GM12878 (cell line): ENCODE measurements around the gene HMSD. TPM values are rescaled to one million over a fixed set of nuclear protein-coding genes. Genes with fewer than 3 reads are reported as not detected.
A peak's percentile ranks its signal among the peaks of the same experiment; 100 is the strongest.

Experiments used
- DPF2 ChIP-seq: fragments of 450-650 bp; IDR thresholded peaks from 2 replicates; pipeline ENCODE4 v1.6.1; 2017; ENCODE audit warnings: mild to moderate bottlenecking
- EP300 ChIP-seq, 2 experiments: fragments of 150-350 bp in 1 of 2; IDR thresholded peaks; 2 replicates each; pipeline ENCODE4 v1.6.1; 2011 to 2012; ENCODE audit warnings: low read depth in 2 of 2, low read length in 2 of 2, borderline replicate concordance in 1 of 2, improper control_type of control experiment in 1 of 2, inconsistent platforms in 1 of 2; ENCODE audit not compliant: control insufficient read depth in 1 of 2
- IKZF1 ChIP-seq: fragments of 450-650 bp; conservative IDR thresholded peaks from 2 replicates; pipeline ENCODE4 v1.6.1; 2017; ENCODE audit warnings: antibody characterized with exemption, mild to moderate bottlenecking
- MEF2A ChIP-seq: IDR thresholded peaks from 2 replicates; pipeline ENCODE4 v1.6.1; 2011; ENCODE audit warnings: low read depth, mild to moderate bottlenecking, low read length, moderate library complexity; ENCODE audit not compliant: insufficient read depth
- MYC ChIP-seq: IDR thresholded peaks from 2 replicates; pipeline ENCODE4 v1.6.1; 2011; ENCODE audit warnings: mild to moderate bottlenecking, low read length, moderate library complexity, inconsistent platforms; ENCODE audit not compliant: insufficient read depth, insufficient replicate concordance, insufficient read length, severe bottlenecking
- NBN ChIP-seq: fragments of 450-650 bp; IDR thresholded peaks from 2 replicates; pipeline ENCODE4 v1.6.1; 2016
- NFIC ChIP-seq: IDR thresholded peaks from 2 replicates; pipeline ENCODE4 v1.6.1; 2012; ENCODE audit warnings: low read depth, mild to moderate bottlenecking, inconsistent platforms, low read length, moderate library complexity
- POLR2AphosphoS5 ChIP-seq: IDR thresholded peaks from 2 replicates; pipeline ENCODE4 v1.6.1; 2011; ENCODE audit warnings: mild to moderate bottlenecking, low read length, inconsistent platforms
- RAD21 ChIP-seq: IDR thresholded peaks from 2 replicates; pipeline ENCODE4 v1.6.1; 2011; ENCODE audit warnings: mild to moderate bottlenecking, low read depth, low read length, moderate library complexity; ENCODE audit not compliant: insufficient read depth
- SMARCA5 ChIP-seq: fragments of 450-650 bp; IDR thresholded peaks from 2 replicates; pipeline ENCODE4 v1.6.1; 2017; ENCODE audit warnings: mild to moderate bottlenecking
- STAT1 ChIP-seq: fragments of 450-650 bp; conservative IDR thresholded peaks from 2 replicates; pipeline ENCODE4 v1.6.1; 2014; ENCODE audit warnings: antibody characterized with exemption, mild to moderate bottlenecking
- ZNF384 ChIP-seq: IDR thresholded peaks from 2 replicates; pipeline ENCODE4 v1.6.1; 2012; ENCODE audit warnings: low read depth, mild to moderate bottlenecking, low read length, improper control_type of control experiment, borderline replicate concordance
- polyA plus RNA-seq, 11 experiments: library from polyadenylated mRNA; depleted of rRNA in 4 of 11; unstranded in 6 of 11; stranded (reverse) in 5 of 11; fragments of >200 nt; fragmentation: Nextera tagmentation in 4 of 11; fragmentation: Illumina TruSeq in 1 of 11; extraction: Ambion mirVana in 4 of 11; extraction: Trizol in 1 of 11; gene quantifications; 1 replicate in 1 of 11; 2 replicates in 10 of 11; pipeline versions ENCODE4 v1.2.1 to v1.2.3, GENCODE V29; 2011 to 2016; ENCODE audit warnings: inconsistent platforms in 2 of 11, missing spikeins in 2 of 11, low read depth in 1 of 11
- total RNA-seq, 4 experiments: library from RNA; depleted of rRNA in 3 of 4; stranded (reverse); fragments of >200 nt in 3 of 4; fragmentation: Illumina TruSeq in 1 of 4; extraction: Trizol in 1 of 4; gene quantifications; 2 replicates each; pipeline versions ENCODE4 v1.2.1 to v1.2.3, GENCODE V29; 2013 to 2021
- TF ChIP-seq, protein P1 (sequence below): IDR thresholded peaks from 2 replicates; pipeline ENCODE4 v1.6.1; 2012; ENCODE audit warnings: improper control_type of control experiment, low read depth, low read length; ENCODE audit not compliant: insufficient replicate concordance
- TF ChIP-seq, protein P2 (sequence below): fragments of 150-350 bp; IDR thresholded peaks from 2 replicates; pipeline ENCODE4 v1.6.1; 2016; ENCODE audit warnings: low read depth, low read length

The HMSD gene
- total and polyA plus RNA-seq, 10 of the 15 experiments (the other 5 are each of a cell fraction or from before 2014, with no cell fraction given): 11.7 to 83.9 (median 37.8) TPM

DNA sequence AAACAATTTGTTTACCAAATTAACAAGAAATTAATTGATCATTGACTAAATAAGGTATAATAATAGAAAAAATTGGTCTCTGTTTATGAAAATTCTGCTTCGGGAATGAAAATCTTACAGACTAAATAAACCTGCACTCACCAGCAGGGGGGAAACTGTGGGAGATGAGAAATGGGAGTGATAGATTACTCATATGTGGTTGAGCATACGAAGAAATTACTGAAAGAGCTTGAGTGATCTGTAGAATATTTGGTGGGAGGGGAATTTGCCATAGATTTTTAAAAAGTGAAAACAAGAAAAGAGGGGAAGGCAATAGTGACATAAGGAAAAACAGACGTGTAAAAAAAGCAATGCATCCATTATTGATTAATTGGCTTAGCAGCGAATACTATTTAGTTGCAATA, 2.2 kb downstream of the HMSD start (continued):
- TF ChIP-seq, protein P1, sequence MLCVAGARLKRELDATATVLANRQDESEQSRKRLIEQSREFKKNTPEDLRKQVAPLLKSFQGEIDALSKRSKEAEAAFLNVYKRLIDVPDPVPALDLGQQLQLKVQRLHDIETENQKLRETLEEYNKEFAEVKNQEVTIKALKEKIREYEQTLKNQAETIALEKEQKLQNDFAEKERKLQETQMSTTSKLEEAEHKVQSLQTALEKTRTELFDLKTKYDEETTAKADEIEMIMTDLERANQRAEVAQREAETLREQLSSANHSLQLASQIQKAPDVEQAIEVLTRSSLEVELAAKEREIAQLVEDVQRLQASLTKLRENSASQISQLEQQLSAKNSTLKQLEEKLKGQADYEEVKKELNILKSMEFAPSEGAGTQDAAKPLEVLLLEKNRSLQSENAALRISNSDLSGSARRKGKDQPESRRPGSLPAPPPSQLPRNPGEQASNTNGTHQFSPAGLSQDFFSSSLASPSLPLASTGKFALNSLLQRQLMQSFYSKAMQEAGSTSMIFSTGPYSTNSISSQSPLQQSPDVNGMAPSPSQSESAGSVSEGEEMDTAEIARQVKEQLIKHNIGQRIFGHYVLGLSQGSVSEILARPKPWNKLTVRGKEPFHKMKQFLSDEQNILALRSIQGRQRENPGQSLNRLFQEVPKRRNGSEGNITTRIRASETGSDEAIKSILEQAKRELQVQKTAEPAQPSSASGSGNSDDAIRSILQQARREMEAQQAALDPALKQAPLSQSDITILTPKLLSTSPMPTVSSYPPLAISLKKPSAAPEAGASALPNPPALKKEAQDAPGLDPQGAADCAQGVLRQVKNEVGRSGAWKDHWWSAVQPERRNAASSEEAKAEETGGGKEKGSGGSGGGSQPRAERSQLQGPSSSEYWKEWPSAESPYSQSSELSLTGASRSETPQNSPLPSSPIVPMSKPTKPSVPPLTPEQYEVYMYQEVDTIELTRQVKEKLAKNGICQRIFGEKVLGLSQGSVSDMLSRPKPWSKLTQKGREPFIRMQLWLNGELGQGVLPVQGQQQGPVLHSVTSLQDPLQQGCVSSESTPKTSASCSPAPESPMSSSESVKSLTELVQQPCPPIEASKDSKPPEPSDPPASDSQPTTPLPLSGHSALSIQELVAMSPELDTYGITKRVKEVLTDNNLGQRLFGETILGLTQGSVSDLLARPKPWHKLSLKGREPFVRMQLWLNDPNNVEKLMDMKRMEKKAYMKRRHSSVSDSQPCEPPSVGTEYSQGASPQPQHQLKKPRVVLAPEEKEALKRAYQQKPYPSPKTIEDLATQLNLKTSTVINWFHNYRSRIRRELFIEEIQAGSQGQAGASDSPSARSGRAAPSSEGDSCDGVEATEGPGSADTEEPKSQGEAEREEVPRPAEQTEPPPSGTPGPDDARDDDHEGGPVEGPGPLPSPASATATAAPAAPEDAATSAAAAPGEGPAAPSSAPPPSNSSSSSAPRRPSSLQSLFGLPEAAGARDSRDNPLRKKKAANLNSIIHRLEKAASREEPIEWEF: peak; percentile 75
- TF ChIP-seq RAD21: 0 out of 2 replicates have a peak, but pooled peaks have one; percentile 13
- TF ChIP-seq NFIC: peak; percentile 91; the same call in 1 of the 2 replicates
- peak in 1 of 2 experiments; percentile 45; a peak in 1 of 4 replicates for TF ChIP-seq EP300 (IDR thresholded peaks at IDR 0.05; ENCODE audit: borderline replicate concordance in 1 of 2, control insufficient read depth in 1 of 2, low read depth in 2 of 2, low read length in 2 of 2)
- no peak for TF ChIP-seq MYC
- TF ChIP-seq IKZF1: peak; percentile 65
- TF ChIP-seq STAT1: no peak
- 0 out of 2 replicates have a peak, but pooled peaks have one; percentile 24 for TF ChIP-seq MEF2A
- no peak for TF ChIP-seq ZNF384
- TF ChIP-seq, protein P2, sequence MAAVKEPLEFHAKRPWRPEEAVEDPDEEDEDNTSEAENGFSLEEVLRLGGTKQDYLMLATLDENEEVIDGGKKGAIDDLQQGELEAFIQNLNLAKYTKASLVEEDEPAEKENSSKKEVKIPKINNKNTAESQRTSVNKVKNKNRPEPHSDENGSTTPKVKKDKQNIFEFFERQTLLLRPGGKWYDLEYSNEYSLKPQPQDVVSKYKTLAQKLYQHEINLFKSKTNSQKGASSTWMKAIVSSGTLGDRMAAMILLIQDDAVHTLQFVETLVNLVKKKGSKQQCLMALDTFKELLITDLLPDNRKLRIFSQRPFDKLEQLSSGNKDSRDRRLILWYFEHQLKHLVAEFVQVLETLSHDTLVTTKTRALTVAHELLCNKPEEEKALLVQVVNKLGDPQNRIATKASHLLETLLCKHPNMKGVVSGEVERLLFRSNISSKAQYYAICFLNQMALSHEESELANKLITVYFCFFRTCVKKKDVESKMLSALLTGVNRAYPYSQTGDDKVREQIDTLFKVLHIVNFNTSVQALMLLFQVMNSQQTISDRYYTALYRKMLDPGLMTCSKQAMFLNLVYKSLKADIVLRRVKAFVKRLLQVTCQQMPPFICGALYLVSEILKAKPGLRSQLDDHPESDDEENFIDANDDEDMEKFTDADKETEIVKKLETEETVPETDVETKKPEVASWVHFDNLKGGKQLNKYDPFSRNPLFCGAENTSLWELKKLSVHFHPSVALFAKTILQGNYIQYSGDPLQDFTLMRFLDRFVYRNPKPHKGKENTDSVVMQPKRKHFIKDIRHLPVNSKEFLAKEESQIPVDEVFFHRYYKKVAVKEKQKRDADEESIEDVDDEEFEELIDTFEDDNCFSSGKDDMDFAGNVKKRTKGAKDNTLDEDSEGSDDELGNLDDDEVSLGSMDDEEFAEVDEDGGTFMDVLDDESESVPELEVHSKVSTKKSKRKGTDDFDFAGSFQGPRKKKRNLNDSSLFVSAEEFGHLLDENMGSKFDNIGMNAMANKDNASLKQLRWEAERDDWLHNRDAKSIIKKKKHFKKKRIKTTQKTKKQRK: no peak
- TF ChIP-seq POLR2AphosphoS5: no peak
- peak; percentile 52; the same call in 1 of the 2 replicates for TF ChIP-seq DPF2
- no peak for TF ChIP-seq SMARCA5
- peak; percentile 73 for TF ChIP-seq NBN
